K562 (cell line): ENCODE measurements around the gene LIFR. TPM values are rescaled to one million over a fixed set of nuclear protein-coding genes. Genes with fewer than 3 reads are reported as not detected.

Source experiments
- ATAC-seq: fragments of 200-7000 bp; cut with Tn5 transposase; 3 replicates; pipeline ENCODE4 v1.9.1; 2020; ENCODE audit warnings: moderate library complexity
- BruUV-seq: library from RNA; stranded (reverse); fragments of 400-500 nt; replicated peaks from 2 replicates; lab custom pipeline; 2021; lab: Mats Ljungman, UMichigan
- CTCF ChIA-PET: fragments of 300-600 bp; formaldehyde crosslinking; extraction: SDS; loops from one replicate; lab custom pipeline; 2021; ENCODE audit warnings: low intra/inter-chr PET ratio; lab: Yijun Ruan, JAX
- POLR2A ChIA-PET: fragments of 300-600, 350-650 bp; sonication (Branson Sonifier 250); formaldehyde crosslinking; extraction: SDS; loops from one replicate; lab custom pipeline; 2021; ENCODE audit warnings: antibody characterized with exemption, inconsistent platforms; lab: Yijun Ruan, JAX
- DNase-seq, 4 experiments: peaks; one replicate each; pipeline versions ENCODE4 v3.0.0 to v3.0.0-alpha.2; 2011 to 2018; ENCODE audit warnings: low spot score in 3 of 4, mixed read lengths in 3 of 4; ENCODE audit errors: extremely low read depth in 1 of 4
- FAIRE-seq: peaks from 2 replicates; lab custom pipeline; 2011; peaks lifted over from hg19 to GRCh38; lab: Jason Lieb, UNC
- H2AFZ ChIP-seq: 2 replicates; pipeline ENCODE4 v1.6.0; 2011; ENCODE audit warnings: low read depth, low read length, control low read depth, inconsistent platforms
- H3K27ac ChIP-seq: fragments of 200-600 bp; 3 replicates; pipeline ENCODE4 v1.8.0; 2011; ENCODE audit warnings: low read depth, mild to moderate bottlenecking, control low read depth, inconsistent platforms, low read length, moderate library complexity, mixed read lengths; ENCODE audit errors: extremely low read depth
- H3K27me3 ChIP-seq, 2 experiments: fragments of 300-600 bp in 1 of 2; 2 replicates in 1 of 2; 3 replicates in 1 of 2; pipeline versions ENCODE4 v1.6.0 to v1.8.0; 2011; ENCODE audit warnings: inconsistent platforms in 2 of 2, low read length in 2 of 2, mild to moderate bottlenecking in 1 of 2, mixed read lengths in 1 of 2, moderate library complexity in 1 of 2; ENCODE audit not compliant: control insufficient read depth in 2 of 2, insufficient read depth in 2 of 2
- H3K36me3 ChIP-seq: fragments of 300-600 bp; 3 replicates; pipeline ENCODE4 v1.8.0; 2011; ENCODE audit warnings: mild to moderate bottlenecking, low read length, inconsistent platforms; ENCODE audit not compliant: control insufficient read depth, insufficient read depth
- H3K4me1 ChIP-seq, 2 experiments: fragments of 200-600 bp in 1 of 2; replicated peaks in 1 of 2; 2 replicates in 1 of 2; 3 replicates in 1 of 2; pipeline versions ENCODE4 v1.5.1 to v1.8.0; 2011; ENCODE audit warnings: inconsistent platforms in 2 of 2, low read length in 2 of 2, mild to moderate bottlenecking in 1 of 2, mixed read lengths in 1 of 2, moderate library complexity in 1 of 2; ENCODE audit not compliant: control insufficient read depth in 2 of 2, insufficient read depth in 2 of 2
- H3K4me2 ChIP-seq: 2 replicates; pipeline ENCODE4 v1.6.1; 2011; ENCODE audit warnings: low read length, control low read depth, inconsistent platforms, mixed read lengths; ENCODE audit not compliant: insufficient read depth
- H3K4me3 ChIP-seq: fragments of 200-600 bp; sonication (generic), shearing (Covaris generic); 2 replicates; pipeline ENCODE4 v1.5.1; 2016; ENCODE audit warnings: control low read depth, inconsistent platforms
- H3K79me2 ChIP-seq: fragments of 200-600 bp; 3 replicates; pipeline ENCODE4 v1.8.0; 2011; ENCODE audit warnings: low read length, inconsistent platforms; ENCODE audit not compliant: control insufficient read depth, insufficient read depth
- H3K9ac ChIP-seq, 2 experiments: 2 replicates each; pipeline versions ENCODE4 v1.6.0 to v1.6.1; 2011; ENCODE audit warnings: low read depth in 2 of 2, low read length in 2 of 2, control low read depth in 1 of 2, inconsistent platforms in 1 of 2, mild to moderate bottlenecking in 1 of 2, mixed read lengths in 1 of 2; ENCODE audit not compliant: insufficient read depth in 1 of 2
- H3K9me1 ChIP-seq: one replicate; pipeline ENCODE4 v1.6.0; 2011; ENCODE audit warnings: inconsistent platforms, mild to moderate bottlenecking, low read length, moderate library complexity; ENCODE audit not compliant: control insufficient read depth, insufficient read depth
- H3K9me3 ChIP-seq: replicated peaks from 2 replicates; pipeline ENCODE4 v1.5.1; 2011; ENCODE audit warnings: low read depth, low read length, inconsistent platforms; ENCODE audit not compliant: control insufficient read depth, insufficient read depth
- H4K20me1 ChIP-seq: replicated peaks from 2 replicates; pipeline ENCODE4 v1.6.1; 2011; ENCODE audit warnings: low read length, inconsistent platforms, mixed read lengths; ENCODE audit not compliant: control insufficient read depth, insufficient read depth
- CEBPB ChIP-seq: fragments of 450-650 bp; IDR thresholded peaks from 2 replicates; pipeline ENCODE4 v1.6.1; 2016; ENCODE audit warnings: missing genetic modification characterization, missing compliant biosample characterization
- CEBPG ChIP-seq, 3 experiments: fragments of 200-800 bp in 1 of 3; sonication (Bioruptor generic) in 1 of 3; sonication (generic) in 1 of 3; formaldehyde crosslinking in 1 of 3; IDR thresholded peaks in 2 of 3; conservative IDR thresholded peaks in 1 of 3; 2 replicates each; pipeline versions ENCODE4 v1.6.1 to v1.8.0; 2016 to 2022; ENCODE audit warnings: missing compliant biosample characterization in 2 of 3, missing genetic modification characterization in 2 of 3, mild to moderate bottlenecking in 1 of 3, missing genetic modification reagents in 1 of 3
- CHCHD3 ChIP-seq: fragments of 250-450 bp; sonication (Bioruptor Pico); IDR thresholded peaks from 2 replicates; pipeline ENCODE4 v2.1.2; 2022; ENCODE audit warnings: mild to moderate bottlenecking
- CHD4 ChIP-seq: fragments of 200-600 bp; sonication (generic); IDR thresholded peaks from 3 replicates; pipeline ENCODE4 v1.6.1; 2012; ENCODE audit warnings: low read depth, mild to moderate bottlenecking, mixed read lengths, low read length, inconsistent platforms; ENCODE audit not compliant: insufficient read depth, insufficient replicate concordance, poor library complexity, severe bottlenecking
- GATA2 ChIP-seq: sonication (generic); formaldehyde crosslinking; IDR thresholded peaks from 2 replicates; pipeline ENCODE4 v1.4.0; 2020; ENCODE audit warnings: mild to moderate bottlenecking, missing genetic modification reagents
- ILF3 ChIP-seq: fragments of 450-650 bp; IDR thresholded peaks from 2 replicates; pipeline ENCODE4 v1.6.1; 2018; ENCODE audit warnings: antibody characterized with exemption, mild to moderate bottlenecking, moderate library complexity, borderline replicate concordance
- MCM5 ChIP-seq: fragments of 450-650 bp; IDR thresholded peaks from 2 replicates; pipeline ENCODE4 v1.6.1; 2016; ENCODE audit warnings: low read depth
- PRPF4 ChIP-seq: fragments of 200-400 bp; formaldehyde crosslinking; IDR thresholded peaks from one replicate; pipeline ENCODE4 v1.6.1; 2017; ENCODE audit warnings: low read length, low read depth, mild to moderate bottlenecking; ENCODE audit not compliant: insufficient read depth, poor library complexity, severe bottlenecking
- SMARCB1 ChIP-seq: IDR thresholded peaks from 2 replicates; pipeline ENCODE4 v1.6.1; 2011; ENCODE audit warnings: improper control_type of control experiment, low read depth; ENCODE audit not compliant: insufficient read length
- ZNF316 ChIP-seq: fragments of 450-650 bp; IDR thresholded peaks from 2 replicates; pipeline ENCODE4 v1.6.1; 2016
- ZNF354B ChIP-seq: fragments of 250-450 bp; sonication (Bioruptor Pico); IDR thresholded peaks from 2 replicates; pipeline ENCODE4 v1.4.0; 2020
- ZNF408 ChIP-seq: fragments of 250-450 bp; sonication (Bioruptor Pico); IDR thresholded peaks from 2 replicates; pipeline ENCODE4 v1.4.0; 2020; ENCODE audit warnings: low read depth, mild to moderate bottlenecking, moderate library complexity
- ZNF445 ChIP-seq: fragments of 250-450 bp; sonication (Bioruptor Pico); IDR thresholded peaks from 2 replicates; pipeline ENCODE4 v1.4.0; 2020; ENCODE audit warnings: low read depth, mild to moderate bottlenecking, moderate library complexity
- ZNF584 ChIP-seq: fragments of 200-800 bp; sonication (Bioruptor generic); IDR thresholded peaks from 2 replicates; pipeline ENCODE4 v1.6.1; 2016; ENCODE audit warnings: low read depth, mild to moderate bottlenecking, missing genetic modification characterization, missing compliant biosample characterization
- ZNF79 ChIP-seq: fragments of 250-450 bp; sonication (Bioruptor Pico); IDR thresholded peaks from 2 replicates; pipeline ENCODE4 v1.4.0; 2020; ENCODE audit warnings: low read depth, mild to moderate bottlenecking, moderate library complexity
- whole genome bisulfite sequencing: fragments of 100-300 bp; shearing (Covaris generic); methylation state at CpG from one replicate; pipeline ENCODE4 v1.1.6; 2016; ENCODE audit warnings: low coverage, mixed read lengths; ENCODE audit not compliant: insufficient coverage; ENCODE audit errors: missing lambda C conversion rate; 5-methylcytosine and 5-hydroxymethylcytosine counted together
- in situ Hi-C: fragments of 300-500 bp; cut with MboI; formaldehyde crosslinking; loops from 4 replicates; pipeline ENCODE4 v1.15.0; 2018; ENCODE audit warnings: inconsistent platforms, mixed read lengths
- intact Hi-C: fragments of 100-400 bp; cut with micrococcal nuclease; formaldehyde crosslinking; loops from 2 replicates; pipeline ENCODE4 v1.14.2; 2022
- polyA plus RNA-seq, 8 experiments: library from polyadenylated mRNA; depleted of rRNA in 4 of 8; stranded (reverse) in 5 of 8; unstranded in 3 of 8; fragments of >200 nt; fragmentation: Nextera tagmentation in 2 of 8; fragmentation: Illumina TruSeq in 1 of 8; extraction: Ambion mirVana in 2 of 8; extraction: Trizol in 1 of 8; gene quantifications; 2 replicates each; pipeline versions ENCODE4 v1.2.1 to v1.2.3, GENCODE V29; 2011 to 2014; ENCODE audit warnings: inconsistent platforms in 1 of 8, missing spikeins in 1 of 8
- total RNA-seq, 7 experiments: library from RNA; depleted of rRNA in 6 of 7; stranded (reverse); fragments of >200 nt in 6 of 7; fragmentation: Illumina TruSeq in 2 of 7; extraction: Trizol in 2 of 7; gene quantifications; 2 replicates each; pipeline versions ENCODE4 v1.2.1 to v1.2.3, GENCODE V29; 2011 to 2021; ENCODE audit warnings: low replicate concordance in 1 of 7
- TF ChIP-seq, protein P1 (sequence below): fragments of 450-650 bp; formaldehyde crosslinking; IDR thresholded peaks from 2 replicates; pipeline ENCODE4 v1.4.0; 2022; ENCODE audit warnings: mild to moderate bottlenecking, moderate library complexity
- TF ChIP-seq, protein P2 (sequence below): sonication (generic); formaldehyde crosslinking; IDR thresholded peaks from 2 replicates; pipeline ENCODE4 v1.8.0; 2022; ENCODE audit warnings: mild to moderate bottlenecking, missing genetic modification reagents
- TF ChIP-seq, protein P3 (sequence below): fragments of 250-450 bp; sonication (Bioruptor Pico); IDR thresholded peaks from 2 replicates; pipeline ENCODE4 v1.8.0; 2022; ENCODE audit warnings: moderate library complexity, mild to moderate bottlenecking, inconsistent platforms
- TF ChIP-seq, protein P4 (sequence below): sonication (generic); formaldehyde crosslinking; IDR thresholded peaks from 2 replicates; pipeline ENCODE4 v1.8.1; 2022; ENCODE audit warnings: missing genetic modification reagents

The LIFR gene
- total and polyA plus RNA-seq, 9 of the 15 experiments (the other 6 are each of a cell fraction or from before 2014, with no cell fraction given) = 0.43 to 5.7 (median 3.3) TPM

DNA sequence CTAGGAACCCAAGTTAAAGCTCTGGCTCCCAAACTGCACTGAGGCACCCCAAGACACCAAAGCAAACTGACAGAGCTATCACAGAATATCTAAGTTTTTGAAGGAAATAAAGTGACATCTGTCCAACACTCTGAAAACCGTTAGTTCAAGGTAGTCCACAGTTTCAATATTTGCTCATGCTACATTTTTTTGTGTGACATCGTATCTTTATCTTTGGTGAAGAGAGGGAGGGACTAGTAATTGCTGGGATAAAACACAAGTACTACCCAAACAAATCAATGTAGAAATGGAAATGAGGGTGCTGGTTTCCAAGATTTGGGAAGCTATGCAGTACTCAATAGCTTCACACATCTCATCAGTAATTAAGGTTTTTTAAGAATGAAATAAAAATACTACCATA lies 20.6 kb downstream of the LIFR start (continued):
- TF ChIP-seq CHD4 (no peak), ZNF445 (CRISPR knock-in tag) (no peak), SMARCB1 (no peak), ZNF316 (no peak), CHCHD3 (CRISPR knock-in tag) (no peak), ZNF79 (CRISPR knock-in tag) (no peak), ILF3 (no peak), ZNF584 (no peak)
- TF ChIP-seq, protein P1, sequence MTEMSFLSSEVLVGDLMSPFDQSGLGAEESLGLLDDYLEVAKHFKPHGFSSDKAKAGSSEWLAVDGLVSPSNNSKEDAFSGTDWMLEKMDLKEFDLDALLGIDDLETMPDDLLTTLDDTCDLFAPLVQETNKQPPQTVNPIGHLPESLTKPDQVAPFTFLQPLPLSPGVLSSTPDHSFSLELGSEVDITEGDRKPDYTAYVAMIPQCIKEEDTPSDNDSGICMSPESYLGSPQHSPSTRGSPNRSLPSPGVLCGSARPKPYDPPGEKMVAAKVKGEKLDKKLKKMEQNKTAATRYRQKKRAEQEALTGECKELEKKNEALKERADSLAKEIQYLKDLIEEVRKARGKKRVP (CRISPR knock-in tag) = no peak
- TF ChIP-seq, protein P2, sequence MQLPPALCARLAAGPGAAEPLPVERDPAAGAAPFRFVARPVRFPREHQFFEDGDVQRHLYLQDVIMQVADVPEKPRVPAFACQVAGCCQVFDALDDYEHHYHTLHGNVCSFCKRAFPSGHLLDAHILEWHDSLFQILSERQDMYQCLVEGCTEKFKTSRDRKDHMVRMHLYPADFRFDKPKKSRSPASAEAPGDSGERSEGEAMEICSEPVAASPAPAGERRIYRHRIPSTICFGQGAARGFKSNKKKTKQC (CRISPR knock-in tag) = no peak

DNA sequence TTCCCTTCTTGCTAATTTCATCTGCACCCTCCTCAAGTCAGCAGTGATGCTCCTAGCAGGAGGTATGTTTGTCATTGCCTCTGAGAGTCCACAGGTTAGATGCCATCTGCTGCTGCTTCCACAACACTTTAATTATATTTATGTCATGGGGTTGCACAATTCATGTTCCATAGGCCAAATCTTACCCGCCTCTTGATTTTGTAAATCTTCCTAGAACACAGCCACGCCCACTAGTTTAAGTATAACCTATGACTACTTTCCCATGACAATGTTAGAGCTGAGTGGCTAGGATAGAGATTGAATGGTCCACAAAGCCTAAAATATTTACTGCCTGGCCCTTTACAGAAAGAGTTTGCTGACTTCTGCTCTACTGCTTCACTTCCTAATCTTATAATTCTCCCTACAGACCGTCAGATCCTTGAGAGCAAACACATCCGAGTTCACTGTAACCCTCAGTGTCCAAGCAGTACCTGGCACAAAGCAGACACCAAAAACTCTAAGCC lies 21.1 kb downstream of the LIFR start:
- H3K36me3 ChIP-seq = no peaks in the 10 kb centered on the region
- H3K4me3 ChIP-seq = no peak overlapping the region
- intact Hi-C loops (no loop called here), in situ Hi-C loops (no loop called here)
- no peak overlapping the region for H3K4me2 ChIP-seq
- H3K79me2 ChIP-seq = no peaks in the 10 kb centered on the region
- no peaks in the 10 kb centered on the region for H3K4me1 ChIP-seq
- no peaks in the 10 kb centered on the region for H3K9me3 ChIP-seq
- no TSS peak for BruUV-seq
- ChIA-PET CTCF (no interaction called here), POLR2A (interaction anchor here (1.2 kb wide), 1 partner anchor 129 kb away, joined by 3 read pairs; no protein-coding TSS in a partner anchor)
- H3K9me1 ChIP-seq = no peaks in the 10 kb centered on the region
- ATAC-seq (no peak), FAIRE-seq (no peak), DNase-seq (no peak)
- 2% methylated on average over 4 of the region's 4 CpGs for WGBS
- H2AFZ ChIP-seq = no peak overlapping the region
- H3K27me3 ChIP-seq = peaks cover 4% of the 10 kb centered on the region in 2 experiments; a peak in 3 of 5 replicates
- H4K20me1 ChIP-seq = no peaks in the 10 kb centered on the region
- H3K9ac ChIP-seq = no peak overlapping the region
- no peak overlapping the region for H3K27ac ChIP-seq
- TF ChIP-seq CEBPB (tag) (peak; percentile 33; the same call in 1 of the 2 replicates), ZNF408 (CRISPR knock-in tag) (no peak), PRPF4 (no peak), MCM5 (no peak), ZNF354B (no peak), GATA2 (CRISPR knock-in tag) (no peak), CEBPG (CRISPR knock-in tag; IDR thresholded peaks at IDR 0.05) (no peak), CEBPG (tag; conservative IDR thresholded peaks at IDR 0.05 in 1 of 2, IDR thresholded peaks at IDR 0.05 in 1 of 2) (peak in 1 of 2 experiments; percentile 65; a peak in 2 of 4 replicates)
- TF ChIP-seq, protein P3, sequence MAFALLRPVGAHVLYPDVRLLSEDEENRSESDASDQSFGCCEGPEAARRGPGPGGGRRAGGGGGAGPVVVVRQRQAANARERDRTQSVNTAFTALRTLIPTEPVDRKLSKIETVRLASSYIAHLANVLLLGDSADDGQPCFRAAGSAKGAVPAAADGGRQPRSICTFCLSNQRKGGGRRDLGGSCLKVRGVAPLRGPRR (CRISPR knock-in tag) = no peak
- TF ChIP-seq, protein P4, sequence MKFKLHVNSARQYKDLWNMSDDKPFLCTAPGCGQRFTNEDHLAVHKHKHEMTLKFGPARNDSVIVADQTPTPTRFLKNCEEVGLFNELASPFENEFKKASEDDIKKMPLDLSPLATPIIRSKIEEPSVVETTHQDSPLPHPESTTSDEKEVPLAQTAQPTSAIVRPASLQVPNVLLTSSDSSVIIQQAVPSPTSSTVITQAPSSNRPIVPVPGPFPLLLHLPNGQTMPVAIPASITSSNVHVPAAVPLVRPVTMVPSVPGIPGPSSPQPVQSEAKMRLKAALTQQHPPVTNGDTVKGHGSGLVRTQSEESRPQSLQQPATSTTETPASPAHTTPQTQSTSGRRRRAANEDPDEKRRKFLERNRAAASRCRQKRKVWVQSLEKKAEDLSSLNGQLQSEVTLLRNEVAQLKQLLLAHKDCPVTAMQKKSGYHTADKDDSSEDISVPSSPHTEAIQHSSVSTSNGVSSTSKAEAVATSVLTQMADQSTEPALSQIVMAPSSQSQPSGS (CRISPR knock-in tag) = no peak
